NOMO-1 (cell line): ENCODE measurements around the gene PRG3.
A peak's percentile ranks its signal among the peaks of the same experiment; 100 is the strongest.

Source experiments
- DNase-seq, 2 experiments: peaks; one replicate each; lab custom pipeline; 2025; ENCODE audit not compliant: unreplicated experiment in 2 of 2; lab: John Stamatoyannopoulos, UW

The PRG3 gene, protein sequence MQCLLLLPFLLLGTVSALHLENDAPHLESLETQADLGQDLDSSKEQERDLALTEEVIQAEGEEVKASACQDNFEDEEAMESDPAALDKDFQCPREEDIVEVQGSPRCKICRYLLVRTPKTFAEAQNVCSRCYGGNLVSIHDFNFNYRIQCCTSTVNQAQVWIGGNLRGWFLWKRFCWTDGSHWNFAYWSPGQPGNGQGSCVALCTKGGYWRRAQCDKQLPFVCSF

DNA sequence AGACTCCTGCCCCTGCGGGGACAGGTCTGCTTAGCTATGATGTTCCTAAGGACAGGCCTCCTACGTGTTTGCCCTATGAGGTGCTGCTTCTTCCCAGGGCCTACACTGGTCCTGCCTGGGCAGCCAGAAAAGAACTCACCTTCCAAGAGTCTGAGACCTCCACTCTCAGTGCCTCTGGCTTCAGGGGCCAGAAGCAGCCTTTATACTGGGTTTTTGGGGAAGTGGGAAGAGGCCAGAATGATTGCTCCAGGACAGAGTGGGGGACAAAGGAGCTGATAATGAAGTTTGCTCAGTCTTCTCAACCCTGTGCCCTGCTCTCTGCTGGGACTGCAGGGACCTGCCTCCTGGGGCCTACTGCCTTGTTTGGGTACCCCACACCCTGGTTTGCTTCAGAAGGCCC is at the start of gene PRG3:
Gene PRG3 (minus strand): TSS at position 176 of the 400 bp plus-strand sequence. CDS start 442 bp downstream, outside the sequence.
- DNase-seq = no peak

DNA sequence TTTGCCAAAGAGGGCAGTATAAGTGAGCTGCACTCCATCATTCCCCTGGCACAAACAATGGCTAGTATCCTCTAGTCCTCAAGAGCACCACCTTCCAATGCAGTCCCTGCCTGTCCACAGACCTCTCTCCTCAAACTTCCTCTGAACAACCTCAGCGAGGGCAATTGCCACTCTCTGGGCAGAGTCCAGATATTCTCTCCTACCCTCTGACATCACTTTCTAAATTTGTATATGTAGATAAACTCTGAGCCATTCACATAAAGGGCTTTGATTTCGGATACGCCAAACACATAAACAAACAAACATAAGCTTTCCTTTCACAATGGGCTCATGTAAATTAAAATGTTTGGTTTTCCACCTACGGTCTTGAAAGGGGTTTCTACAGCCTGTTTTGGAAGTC is 49.0 kb upstream of the PRG3 start:
- no peak for DNase-seq

DNA sequence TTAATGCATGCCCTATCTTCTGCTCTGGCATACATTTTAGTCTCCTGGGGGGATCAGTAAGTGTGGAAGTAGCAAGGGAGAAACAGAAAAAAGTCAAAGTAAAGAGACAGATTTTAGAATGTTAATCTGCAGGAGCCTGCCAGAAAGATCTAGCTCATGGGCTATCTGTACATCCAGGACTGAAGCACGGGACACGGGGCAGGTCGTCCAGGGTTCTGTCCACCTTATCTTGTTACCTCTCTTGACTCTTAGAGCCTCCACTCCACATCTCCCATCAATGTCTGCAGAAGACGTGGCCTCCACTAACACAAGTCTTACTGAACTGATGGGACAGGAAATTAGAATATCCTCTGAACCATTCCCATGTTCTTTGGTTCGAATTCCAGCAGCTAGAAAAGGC is 47.7 kb upstream of the PRG3 start:
- no peak for DNase-seq

DNA sequence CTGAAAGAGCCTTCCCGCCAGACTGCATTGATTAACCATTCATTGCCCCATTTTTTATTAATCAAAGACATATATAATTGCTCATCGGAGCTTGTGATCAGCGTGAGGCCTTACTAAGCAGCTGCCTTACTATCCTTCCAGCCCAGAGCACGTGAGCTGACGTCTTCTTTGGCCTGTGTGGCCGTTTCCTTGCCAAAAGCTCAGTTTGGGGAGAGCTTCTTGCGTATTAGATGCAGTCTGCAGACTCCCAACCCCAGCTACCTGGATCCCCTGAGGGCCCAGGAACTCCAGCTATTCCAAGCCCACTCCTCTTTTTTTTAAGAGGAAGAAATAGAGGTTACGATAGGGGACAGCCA is 46.8 kb upstream of the PRG3 start:
- DNase-seq = no peak

DNA sequence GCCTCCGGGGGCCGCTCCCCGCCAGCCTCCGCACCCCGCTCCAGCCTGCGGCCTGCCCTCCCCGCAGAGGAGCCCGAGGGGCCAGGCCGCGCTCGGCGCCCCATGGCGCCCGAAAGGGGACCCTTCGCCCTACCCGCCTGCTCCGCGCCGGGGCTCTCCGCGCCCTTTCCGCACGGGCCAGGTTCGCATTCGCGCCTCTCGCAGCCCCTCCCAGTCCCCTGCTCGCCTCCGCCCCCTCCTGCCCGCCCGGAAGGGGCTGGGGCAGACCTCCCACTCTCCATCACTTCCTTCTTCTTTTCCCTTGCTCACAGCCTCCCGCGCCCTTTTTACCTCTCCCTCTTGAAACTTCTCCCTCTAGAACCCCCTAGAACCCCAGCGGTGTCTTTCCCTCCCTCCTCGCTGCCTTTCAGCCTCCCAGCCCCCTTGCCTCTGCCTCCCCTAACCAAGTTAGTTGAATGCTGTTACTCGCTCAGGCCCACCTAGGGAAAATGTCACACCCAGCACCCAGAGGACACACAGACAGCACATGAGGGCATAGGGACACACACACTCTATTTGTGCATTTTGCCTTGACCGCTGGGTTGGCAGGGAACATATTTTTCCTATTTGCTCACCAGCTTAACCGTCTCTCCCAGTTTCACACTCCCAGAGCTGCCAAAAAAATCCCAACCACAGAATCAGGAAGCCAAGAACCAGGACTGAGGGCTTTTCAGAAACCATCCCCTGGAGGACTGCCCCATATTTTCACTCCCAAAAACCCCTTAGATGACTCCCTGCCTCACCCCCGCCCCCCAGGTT is 46.2 kb upstream of the PRG3 start, which contains the start of gene SLC43A3:
Gene SLC43A3 (minus strand): TSS at position 193 of the 798 bp plus-strand sequence. CDS start 949 bp downstream, outside the sequence.
- peak; percentile 85 to 89 for DNase-seq

DNA sequence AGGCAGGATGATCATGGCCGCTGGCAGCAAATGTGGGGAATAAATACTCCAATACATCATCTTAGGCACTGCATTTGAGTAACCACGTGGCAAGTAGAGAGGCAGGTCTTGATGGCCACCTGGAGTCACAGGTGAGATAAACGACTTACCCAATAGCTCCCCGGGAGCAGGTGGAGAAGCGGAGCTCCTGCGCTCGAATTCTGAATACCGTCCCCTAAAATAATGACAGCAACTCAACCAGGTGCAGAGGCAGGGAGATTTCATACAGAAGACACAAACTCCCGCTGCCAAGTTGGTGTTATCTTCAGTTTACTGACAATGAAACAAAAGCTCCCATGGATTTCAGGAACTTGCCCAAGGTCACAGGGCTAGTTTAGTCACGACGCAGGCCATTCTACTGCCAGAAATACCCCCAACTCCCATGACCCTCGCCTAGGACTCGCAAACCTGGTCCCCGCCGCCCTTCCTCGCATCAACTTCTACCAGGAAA is 45.5 kb upstream of the PRG3 start:
- DNase-seq = no peak

DNA sequence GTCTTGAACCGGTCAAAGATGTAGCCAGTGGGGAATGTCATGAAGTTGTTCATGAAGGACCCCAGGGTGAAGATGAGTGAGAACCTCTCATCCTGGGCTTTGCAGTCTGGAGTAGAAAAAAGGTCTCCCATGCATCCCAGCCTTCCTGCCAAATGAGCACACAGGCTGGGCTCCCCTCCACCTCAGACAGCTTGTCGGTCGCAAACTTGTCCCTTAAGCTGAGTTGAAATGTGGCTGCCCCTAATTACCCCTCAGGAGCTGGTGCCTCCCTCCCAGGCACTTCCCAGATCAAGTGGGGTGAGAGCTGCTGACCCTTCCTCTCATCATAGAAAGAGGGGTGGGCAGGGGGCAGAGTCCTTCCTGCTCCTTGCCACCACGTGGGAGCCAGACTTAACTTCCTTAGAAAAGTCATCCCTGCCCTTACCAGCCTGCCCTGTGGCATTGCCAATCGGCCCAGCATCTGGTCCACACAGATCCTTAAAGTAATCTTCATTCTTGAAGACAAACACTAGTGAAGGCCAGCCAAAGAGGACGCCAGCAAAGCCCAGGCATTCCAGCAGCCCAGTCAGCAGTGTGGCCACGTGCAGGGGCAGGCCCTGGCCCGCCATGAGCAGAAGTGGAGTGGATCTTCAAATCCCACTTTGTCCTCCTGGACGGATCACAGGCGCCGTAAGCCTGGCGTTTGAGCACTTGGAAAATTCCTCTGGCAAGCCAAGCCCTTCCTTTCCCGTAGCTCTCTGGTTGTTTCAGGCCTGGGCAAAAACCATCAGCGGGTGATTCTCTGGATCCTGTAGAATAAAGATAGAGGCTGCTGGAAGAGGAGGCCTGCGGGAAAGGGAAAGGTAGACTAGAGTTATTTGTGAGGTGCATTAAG is 44.9 kb upstream of the PRG3 start:
- no peak for DNase-seq

DNA sequence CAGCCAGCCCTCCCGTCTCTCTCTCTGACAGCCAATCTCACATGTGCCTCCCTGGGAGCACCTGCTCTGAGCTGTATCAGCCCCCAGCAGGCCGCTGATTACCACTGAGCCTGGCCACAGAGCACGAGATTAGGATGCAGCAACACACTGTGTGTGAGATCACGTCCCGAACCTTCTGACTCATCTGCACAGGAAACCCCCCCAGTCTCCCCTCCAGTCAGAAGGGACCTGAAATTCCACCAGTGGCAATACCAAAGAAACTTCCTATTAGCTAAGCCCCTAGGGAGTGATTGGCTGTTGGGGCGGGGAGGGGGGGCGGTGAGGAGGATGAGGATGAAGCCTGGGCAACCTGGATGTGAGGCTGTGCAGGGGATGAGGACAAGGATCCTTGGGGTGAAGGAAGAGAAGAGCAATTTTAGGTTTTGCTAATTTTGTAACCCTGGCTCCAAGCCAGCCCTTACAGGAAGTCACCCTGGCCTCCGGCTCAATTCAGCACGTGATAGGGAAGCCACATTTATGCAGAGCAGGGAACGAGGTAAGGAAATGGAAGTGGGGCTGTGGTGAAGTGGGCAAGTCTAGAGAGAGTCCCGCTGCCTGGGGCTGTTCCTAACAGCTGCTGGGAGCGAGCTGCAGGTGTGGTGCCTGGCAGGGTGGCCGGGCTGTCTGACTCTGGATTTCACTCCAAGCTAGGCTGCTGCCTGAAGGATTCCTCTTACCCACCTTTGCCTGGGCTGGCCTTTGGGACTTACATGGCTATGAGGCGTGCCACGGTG is 44.0 kb upstream of the PRG3 start:
- DNase-seq = peak; percentile 94 to 95

DNA sequence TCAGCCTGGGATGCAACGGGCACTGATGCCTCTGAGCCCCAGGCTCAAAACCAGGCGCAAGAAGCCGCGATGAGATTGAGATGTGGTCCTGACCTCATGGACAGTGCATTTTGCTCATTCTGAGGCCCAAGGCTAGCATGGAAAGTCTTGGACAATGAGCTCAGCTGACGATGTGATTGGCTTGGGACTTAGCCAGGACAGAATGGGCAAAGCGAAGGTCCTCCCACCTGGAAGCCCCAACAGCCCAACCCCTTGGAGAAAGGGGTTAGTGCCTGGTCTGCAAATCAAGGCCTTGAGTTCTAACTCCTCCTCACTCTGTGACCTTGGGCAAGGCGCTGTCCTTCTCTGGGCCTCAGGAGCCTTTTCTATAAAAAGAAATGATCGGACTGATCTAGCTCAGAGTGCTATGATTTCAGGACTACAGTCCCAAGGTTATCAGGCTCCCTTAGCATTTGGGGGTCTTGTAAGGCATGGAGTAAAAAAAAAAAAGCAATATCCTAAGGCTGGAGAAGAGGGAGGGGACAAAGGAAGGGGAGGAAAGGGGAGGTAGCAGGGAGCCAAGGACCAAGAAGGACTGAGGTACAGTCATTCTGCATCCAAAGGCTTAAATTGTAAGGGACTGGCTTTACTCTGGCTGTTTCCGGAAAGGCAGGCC is 43.3 kb upstream of the PRG3 start:
- DNase-seq = no peak

DNA sequence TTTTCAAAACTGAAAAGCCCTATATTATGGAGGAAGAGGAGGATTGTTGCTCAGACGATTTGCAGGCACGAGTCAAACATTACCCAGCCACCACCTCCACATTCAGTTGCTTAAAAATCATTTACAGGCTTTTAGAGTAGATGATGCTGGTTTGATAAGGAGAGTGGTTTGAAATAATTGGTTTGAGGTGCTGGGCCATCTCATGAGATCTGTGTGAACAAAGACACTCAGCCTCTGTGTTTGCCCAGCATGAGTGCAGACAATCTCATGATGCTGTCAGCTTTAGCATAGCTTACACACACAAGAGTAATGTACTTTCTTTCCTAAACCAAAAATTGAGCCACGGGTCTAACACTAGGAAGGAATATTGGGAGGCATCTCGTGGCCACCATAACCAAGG is 41.7 kb upstream of the PRG3 start:
- no peak for DNase-seq

DNA sequence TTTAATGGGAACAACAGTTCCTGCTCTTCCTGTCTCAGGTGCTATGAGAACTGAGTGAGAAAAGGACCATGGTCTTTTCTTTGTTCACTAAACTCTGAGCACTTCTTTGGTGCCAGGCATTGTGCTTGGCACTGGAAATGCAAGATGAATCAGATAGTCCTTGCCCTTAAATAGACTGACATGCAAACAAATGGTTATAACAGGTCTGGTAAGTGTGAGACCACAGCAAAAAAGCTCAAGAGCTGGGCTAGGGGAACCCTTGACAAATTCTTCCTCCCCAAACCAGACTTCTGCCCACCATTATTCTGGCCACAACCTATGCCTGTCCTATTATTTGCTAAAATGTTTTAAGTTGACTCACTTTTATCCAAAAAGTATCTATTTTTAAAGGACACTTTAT is 40.9 kb upstream of the PRG3 start:
- no peak for DNase-seq

DNA sequence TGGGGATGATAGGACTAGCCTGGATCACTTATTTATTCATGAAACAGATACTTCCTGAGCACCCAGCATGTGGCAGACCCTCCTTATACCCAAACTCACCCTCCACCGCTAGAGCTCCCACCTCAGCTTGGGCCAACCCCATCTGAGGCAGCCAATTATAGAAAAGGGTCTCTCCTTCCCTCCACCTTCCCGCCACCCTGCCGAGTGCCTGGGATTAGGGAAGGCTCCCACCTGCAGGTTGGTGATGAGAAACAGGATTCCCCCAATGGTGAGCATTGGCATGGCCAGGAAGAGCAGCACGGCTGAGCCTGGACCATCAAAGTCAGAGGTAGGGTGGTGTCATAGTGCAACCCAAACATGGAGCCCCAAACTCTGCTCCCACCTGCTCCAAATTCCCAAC is 40.1 kb upstream of the PRG3 start:
- DNase-seq = no peak

DNA sequence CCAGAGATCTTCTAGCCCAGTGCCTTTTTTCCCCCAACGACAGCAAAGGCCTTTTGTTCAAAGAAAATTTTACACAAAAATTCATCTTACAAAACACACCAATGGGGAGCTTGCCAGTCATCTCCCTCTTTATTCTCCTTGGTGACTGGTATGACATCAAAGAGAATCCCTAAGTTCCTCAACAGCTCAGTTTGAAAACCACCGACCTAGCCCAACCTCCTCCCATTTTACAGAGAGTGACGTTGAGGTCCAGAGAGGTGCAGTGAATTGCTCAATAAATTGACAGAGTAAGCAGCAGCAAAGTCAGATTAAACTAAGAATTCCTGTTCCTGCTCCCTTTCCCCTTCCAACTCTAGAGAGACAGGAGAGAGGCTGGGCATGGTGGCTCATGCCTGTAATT is 38.2 kb upstream of the PRG3 start:
- DNase-seq = no peak

DNA sequence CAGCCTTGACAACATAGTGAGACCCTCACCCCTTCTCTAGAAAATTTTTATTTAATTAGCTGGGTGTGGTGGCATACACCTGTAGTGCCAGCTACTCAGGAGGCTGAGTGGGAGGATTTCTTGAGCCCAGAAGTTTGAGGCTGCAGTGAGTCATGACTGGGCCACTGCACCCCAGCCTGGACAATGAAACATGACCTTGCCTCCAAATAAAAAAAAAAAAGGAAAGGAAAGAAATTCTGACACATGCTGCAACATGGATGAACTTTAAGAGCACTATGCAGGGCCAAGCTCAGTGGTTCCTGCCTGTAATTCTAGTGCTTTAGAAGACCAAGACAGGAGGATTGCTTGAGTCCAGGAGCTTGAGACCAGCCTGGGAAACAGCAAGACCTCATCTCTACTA is 37.2 kb upstream of the PRG3 start:
- no peak for DNase-seq

DNA sequence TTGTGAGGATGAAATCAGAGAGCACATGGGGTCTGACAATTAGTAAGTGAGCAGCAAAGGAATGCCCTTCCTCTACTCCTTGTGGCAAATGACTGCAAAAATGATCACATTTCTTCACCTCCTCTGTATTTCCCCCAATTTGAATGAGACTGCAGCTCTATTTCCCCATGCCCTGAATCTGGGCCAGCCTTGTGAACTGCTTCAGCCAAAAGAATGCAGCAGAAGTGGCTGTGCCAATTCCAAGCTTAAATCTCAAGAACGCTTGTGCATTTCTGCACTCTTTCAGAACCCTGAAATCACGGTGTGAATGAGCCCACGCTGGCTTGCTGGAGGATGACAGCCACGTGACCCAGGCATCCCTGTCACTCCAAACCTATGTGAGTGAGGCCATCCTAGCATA is 36.1 kb upstream of the PRG3 start:
- DNase-seq = no peak

DNA sequence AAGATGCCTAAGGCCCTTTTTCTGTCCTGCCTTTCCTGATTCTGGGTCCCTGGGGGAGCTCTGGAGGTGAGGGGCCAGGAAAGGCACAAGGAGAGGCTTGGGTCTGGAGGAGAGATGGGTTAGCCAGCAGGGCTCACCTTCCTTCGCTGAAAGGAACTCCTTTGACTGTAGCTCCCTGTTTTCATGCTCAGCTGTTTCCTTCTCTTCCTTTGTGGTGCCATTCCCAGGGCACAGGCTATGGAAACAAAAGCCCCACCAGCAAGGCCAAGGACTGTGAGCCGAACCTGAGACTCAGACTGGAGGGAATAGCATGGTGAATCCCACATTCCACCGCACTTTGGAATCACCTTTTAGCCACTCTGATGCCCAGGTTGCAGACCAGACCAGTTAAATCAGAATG is 35.5 kb upstream of the PRG3 start:
- no peak for DNase-seq

DNA sequence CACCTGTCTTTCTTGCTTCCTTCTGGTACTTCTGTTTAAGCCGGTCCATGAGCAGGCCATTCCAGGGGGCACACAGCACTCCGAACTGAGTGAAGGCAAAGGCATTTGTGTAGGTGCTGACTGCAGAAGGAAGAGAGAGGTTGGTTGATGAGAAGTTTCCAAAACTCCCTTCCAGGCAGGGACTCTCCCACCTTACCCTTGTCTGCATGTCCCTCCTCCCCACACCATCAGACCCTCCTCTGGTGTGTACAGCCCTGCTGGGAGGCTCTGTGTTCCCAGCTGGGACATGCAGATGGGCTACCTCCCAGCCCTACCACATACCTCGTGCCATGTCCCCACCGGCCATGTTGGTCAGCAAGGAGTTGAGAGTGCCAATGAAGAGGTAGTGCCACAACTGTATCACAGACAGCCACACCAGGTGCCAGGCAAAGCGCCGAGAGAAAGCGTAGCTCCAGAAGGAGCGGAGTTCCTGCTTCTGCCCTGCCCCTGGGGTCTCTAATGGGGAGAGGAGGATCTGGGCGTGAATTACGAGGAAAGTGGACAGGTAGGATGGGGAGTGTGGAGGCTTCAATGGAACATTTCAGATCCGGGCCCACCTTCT is 33.8 kb upstream of the PRG3 start:
- no peak for DNase-seq

DNA sequence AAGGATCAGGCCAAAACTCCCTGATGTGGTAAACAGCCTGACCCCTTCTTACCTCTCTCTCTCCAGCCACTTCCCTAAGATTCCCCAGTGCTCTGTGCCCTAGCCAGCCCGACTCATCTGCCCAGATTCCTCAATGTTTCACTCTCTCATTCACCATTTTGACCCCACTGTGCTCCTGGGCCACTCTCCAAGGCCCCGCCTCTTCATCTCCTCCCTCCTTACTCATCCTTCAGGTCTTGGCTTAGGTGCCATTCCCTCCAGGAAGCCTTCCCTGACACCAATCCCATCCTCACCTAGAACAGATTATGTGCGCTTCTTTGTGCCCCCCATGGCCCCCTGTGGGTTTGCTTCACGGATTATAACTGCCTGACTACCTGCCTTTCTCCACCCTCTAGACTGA is 32.7 kb upstream of the PRG3 start:
- DNase-seq = no peak

DNA sequence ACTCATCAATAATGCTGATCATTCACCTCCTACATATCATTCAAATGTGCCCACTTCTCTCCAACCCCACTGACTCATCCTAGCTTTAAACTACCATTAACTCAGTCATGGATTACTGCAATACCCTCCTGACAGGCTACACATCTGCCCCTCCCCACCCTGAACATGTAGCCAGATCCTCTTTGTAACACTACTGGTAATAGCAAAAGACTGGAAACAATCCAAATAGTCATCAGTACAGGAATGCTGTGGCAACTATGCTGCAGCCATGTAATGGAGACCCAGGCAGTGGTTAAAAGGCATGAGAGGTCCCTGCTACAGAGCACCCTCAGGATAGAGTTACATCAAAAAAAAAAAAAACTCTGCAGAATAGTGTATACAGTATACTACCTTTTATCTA is 29.3 kb upstream of the PRG3 start:
- no peak for DNase-seq
